ENCODE data around the gene CCDC159.

DNA sequence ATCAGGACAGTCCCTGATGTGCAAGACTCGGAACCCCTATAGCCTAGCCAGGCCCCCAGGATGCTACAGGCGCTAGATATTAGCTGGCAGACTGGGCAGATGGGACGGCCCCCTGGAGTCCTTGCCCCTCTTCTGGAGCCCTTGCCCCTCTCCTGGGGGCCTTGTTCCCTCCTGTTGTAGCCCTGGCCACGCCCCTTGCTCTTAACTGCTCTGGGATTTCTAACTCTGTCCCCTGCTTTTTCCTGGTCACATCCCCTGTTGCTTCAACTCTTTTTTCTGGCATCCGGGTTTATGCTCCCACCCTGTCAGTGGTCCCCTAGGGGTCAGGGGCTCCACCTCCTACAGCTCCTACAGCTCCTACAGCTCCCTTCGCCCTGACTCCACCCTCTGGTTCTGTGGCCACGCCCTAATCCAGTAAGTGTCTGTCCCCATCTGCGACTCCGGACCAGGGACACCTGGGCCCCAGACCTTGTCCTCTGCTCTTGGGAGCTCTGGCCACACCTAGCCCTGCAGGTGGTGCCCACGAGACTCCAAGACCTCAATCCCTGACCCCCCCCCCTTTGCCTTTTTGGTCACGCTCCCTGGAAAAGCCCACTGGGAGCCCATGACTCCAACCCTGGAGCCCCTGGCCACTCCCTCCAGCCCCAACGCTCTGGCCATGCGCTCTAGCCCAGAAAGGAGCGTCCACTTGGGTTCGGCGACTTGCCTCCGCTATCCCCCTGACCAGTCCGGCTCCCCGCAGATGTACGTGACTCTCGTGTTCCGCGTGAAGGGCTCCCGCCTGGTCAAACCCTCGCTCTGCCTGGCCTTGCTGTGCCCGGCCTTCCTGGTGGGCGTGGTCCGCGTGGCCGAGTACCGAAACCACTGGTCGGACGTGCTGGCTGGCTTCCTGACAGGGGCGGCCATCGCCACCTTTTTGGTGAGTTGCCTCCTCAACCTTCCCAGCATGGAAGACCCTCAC lies 15.7 kb downstream of the CCDC159 start:
- no peak for TF ChIP-seq CTCF (conservative IDR thresholded peaks at IDR 0.05 in 1 of 2, IDR thresholded peaks at IDR 0.05 in 1 of 2; ENCODE audit: low read depth in 1 of 2, low read length in 2 of 2)
- no peak for TF ChIP-seq EZH2 (IDR thresholded peaks at IDR 0.05; ENCODE audit: low read length, missing control alignments)

Data from fibroblast of lung (primary cell).